Activated CD4-positive, alpha-beta T cell treated with anti-CD3 and anti-CD28 coated beads for 24 hours (primary cell): Measurements from ENCODE around the gene PRKACB.
"Not testable (repeated sequence)": the region's sequence is repeated elsewhere in the genome, so short reads cannot be mapped to it uniquely, and the experiment has no call there.

Experiments
- DNase-seq, 2 donors: peaks; one replicate each; pipeline ENCODE4 v3.0.0-alpha.2; 2020; ENCODE audit warnings: low read depth in 2 of 2

Gene PRKACB

DNA sequence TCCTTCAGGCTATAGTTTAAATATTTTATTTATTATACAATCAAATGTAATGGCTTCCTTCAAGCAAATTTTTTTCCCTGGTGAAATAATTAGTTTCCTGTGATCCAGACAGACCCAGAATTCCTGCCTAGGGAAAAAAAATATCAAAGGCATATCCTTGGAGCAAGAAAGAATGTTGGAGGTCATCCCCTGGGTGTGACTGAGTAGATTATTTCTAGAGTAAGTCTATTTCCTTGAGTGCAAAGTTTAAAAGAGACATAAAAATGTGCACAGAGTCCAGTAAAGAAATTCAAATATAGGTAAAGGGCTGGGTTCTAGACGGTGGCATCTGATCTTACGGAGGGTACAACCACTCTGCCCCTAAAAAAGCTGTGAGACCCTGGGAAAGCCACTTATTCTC lies 125.2 kb downstream of the PRKACB start:
- DNase-seq, result no peak

GRCh38 chr1:84271441-84272151 lies 127.5 kb downstream of the PRKACB start:
- DNase-seq, result no peak

- no peak for DNase-seq
These were observed 128.3 kb downstream of the PRKACB start for GRCh38 chr1:84272401-84272800.

DNA sequence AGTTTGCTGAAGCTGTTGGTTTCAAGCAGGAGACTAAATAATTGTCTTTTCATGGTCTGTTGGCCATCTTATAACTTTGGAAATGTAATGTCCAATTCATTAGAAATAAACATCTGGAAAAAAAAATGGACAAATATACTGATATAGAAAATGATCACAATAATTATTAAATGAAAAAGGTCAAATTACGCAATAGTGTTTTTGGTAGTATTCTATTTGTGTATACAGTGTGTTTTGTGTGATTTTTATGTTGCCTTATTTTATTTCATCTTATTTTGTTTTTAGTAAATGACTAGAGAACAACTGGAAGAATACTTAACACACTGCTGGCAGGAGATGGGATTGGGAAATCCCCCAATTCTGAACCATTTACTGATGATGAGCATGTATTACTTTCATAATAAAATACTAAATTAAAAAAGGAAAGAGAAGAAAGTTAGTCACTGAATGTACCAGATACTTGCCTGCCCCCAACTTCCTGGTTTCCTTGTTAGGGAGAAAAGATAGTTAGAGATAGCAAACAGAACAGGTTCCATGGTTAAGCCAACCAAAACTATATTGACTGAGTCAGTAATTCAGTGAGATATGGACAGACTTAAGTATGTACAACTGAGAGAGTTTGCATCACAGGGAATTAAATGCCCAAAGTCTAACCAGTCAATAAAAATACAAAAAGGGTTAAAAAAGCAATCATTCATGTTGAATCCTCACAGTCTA lies 133.4 kb downstream of the PRKACB start:
- DNase-seq, result no peak

DNA sequence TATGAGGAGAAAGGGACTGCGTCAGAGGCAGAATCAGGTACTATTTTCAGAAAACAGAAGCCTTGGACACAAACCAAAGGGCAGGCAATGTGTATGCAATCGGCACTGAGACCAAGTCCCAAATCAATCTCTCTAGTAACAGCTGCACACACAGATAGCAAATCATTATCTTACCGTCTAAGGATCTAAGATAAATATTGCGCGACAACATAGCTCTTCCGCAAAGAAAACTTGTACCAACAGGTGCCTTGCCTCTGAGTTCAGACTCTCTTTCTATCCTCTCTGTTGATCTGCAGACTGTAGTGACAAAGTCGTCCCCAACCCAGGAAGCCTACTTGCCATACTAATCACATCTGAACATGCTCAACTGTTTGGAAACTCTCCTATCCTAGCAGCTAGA lies 134.8 kb downstream of the PRKACB start:
- DNase-seq, result no peak

GRCh38 chr1:84280912-84281311 lies 136.8 kb downstream of the PRKACB start:
- DNase-seq, result no peak

DNA sequence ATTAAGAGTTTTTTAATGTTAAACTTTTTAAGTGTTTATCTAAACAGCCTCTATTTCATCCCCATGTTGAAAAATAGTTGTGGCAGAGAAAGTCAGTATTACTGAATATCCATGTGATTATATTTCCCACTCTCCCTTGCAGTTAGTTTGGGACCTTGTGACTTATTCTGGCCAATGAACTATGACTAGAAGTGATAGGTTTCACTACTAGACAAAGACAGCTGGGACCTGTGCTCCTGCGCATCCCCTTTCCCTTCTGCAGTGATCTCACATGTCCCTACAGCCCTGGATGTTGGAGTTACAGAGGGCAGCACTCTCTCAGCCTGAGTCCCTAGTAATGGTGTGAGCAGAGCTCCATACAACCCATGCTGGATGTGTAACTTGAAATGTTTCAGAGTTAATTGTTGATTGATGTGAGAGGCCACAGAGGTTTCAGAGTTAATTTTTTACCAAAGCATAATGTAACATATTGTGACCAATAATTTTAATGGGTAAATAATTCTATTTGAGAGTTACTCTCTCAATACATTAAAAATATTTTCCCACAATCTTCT lies 138.8 kb downstream of the PRKACB start:
- no peak for DNase-seq

GRCh38 chr1:84283381-84283780 lies 139.3 kb downstream of the PRKACB start:
- no peak for DNase-seq

GRCh38 chr1:84286071-84286470 lies 142.0 kb downstream of the PRKACB start:
- DNase-seq, result no peak

DNA sequence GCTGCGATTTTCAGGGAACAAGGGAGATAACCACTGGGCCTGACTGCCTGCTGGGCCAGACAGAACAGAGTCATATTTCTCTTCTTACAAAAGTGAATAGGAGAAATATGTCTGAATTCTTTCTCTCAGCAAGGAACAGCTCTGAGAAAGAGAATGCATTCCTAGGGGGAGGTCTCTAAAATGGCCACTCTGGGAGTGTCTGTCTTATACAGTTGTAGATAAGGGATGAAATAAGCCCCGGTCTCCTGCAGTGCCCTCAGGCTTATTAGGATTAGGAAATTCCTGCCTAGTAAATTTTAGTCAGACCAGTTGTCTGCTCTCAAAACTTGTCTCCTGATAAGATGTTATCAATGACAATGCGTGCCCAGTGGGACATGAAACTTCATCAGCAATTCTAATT lies 143.3 kb downstream of the PRKACB start:
- not testable (repeated sequence) for DNase-seq
